ENCODE measurements around the gene SMARCA4. TPM values are rescaled to one million over a fixed set of nuclear protein-coding genes. Genes with fewer than 3 reads are reported as not detected.

Gene SMARCA4
- total and polyA plus RNA-seq, 2 experiments from 2014 or later = 177 to 336 TPM

GRCh38 chr19:10919352-10920287 lies 41.2 kb upstream of the SMARCA4 start:
- Histone ChIP-seq H3K4me2 (no peak overlapping the region), H3K27ac (ENCODE audit: low read depth) (no peak overlapping the region), H3K4me1 (ENCODE audit: insufficient read depth) (no peaks in the 10 kb centered on the region), H3K27me3 (ENCODE audit: insufficient read depth) (no peaks in the 10 kb centered on the region), H3K9me2 (ENCODE audit: insufficient read depth) (no peaks in the 10 kb centered on the region), H3F3A (replicated peaks; ENCODE audit: low read depth) (peaks cover 13% of the 10 kb centered on the region; the same call in 1 of the 2 replicates), H3K4me3 (no peak overlapping the region), H2AFZ (no peak overlapping the region), H4K20me1 (replicated peaks; ENCODE audit: insufficient read depth) (no peaks in the 10 kb centered on the region), H3K79me2 (replicated peaks; ENCODE audit: insufficient read depth) (no peaks in the 10 kb centered on the region), H3K36me3 (ENCODE audit: insufficient read depth) (no peaks in the 10 kb centered on the region; the same call in 1 of the 2 replicates)
- no peak overlapping the region for H3K4me3 Mint-ChIP-seq
- no peak for ATAC-seq
- no peaks in the 10 kb centered on the region for H3K9me3 Mint-ChIP-seq
- DNase-seq (ENCODE audit: low spot score) = no peak
- TF ChIP-seq EZH2 (IDR thresholded peaks at IDR 0.05; ENCODE audit: low read depth, unreplicated experiment) (no peak), REST (IDR thresholded peaks at IDR 0.05; ENCODE audit: unreplicated experiment) (no peak), EZH2phosphoT487 (IDR thresholded peaks at IDR 0.05; ENCODE audit: unreplicated experiment) (no peak), JUNB (IDR thresholded peaks at IDR 0.05; ENCODE audit: unreplicated experiment) (no peak), NANOG (IDR thresholded peaks at IDR 0.05; ENCODE audit: borderline replicate concordance) (no peak), POLR2AphosphoS5 (IDR thresholded peaks at IDR 0.05; ENCODE audit: low read depth) (no peak), CTCF (conservative IDR thresholded peaks at IDR 0.05; ENCODE audit: low read depth in 2 of 2) (no peak), STAT1 (IDR thresholded peaks at IDR 0.05; ENCODE audit: unreplicated experiment) (no peak), ZNF114 (CRISPR knock-in tag; IDR thresholded peaks at IDR 0.05) (no peak), ETS1 (IDR thresholded peaks at IDR 0.05) (no peak), ZNF462 (CRISPR knock-in tag; IDR thresholded peaks at IDR 0.05) (no peak), CREB1 (CRISPR knock-in tag; IDR thresholded peaks at IDR 0.05; ENCODE audit: low read depth) (no peak), ZNF331 (CRISPR knock-in tag; IDR thresholded peaks at IDR 0.05; ENCODE audit: low read depth) (no peak)
- no peak overlapping the region for H3K27ac Mint-ChIP-seq
- peaks cover 20% of the 10 kb centered on the region for H3K27me3 Mint-ChIP-seq (ENCODE audit: insufficient read depth, low read depth, poor library complexity)
- H3K4me1 Mint-ChIP-seq = no peaks in the 10 kb centered on the region; the same call in 2 of the 3 replicates
- peaks cover 46% of the 10 kb centered on the region for H3K36me3 Mint-ChIP-seq (ENCODE audit: low read depth)

Data from GM23338 (cell line).